GM20000 (cell line): ENCODE results near the gene FPGS.
"Not testable (repeated sequence)": the region's sequence is repeated elsewhere in the genome, so short reads cannot be mapped to it uniquely, and the experiment has no call there.

Source experiments
- DNase-seq: peaks from one replicate; pipeline ENCODE4 v3.0.0; 2012; ENCODE audit warnings: low spot score
- CTCF ChIP-seq: IDR thresholded peaks from 2 replicates; pipeline ENCODE4 v1.5.1; 2012; ENCODE audit warnings: mild to moderate bottlenecking, control low read depth; ENCODE audit errors: extremely low read depth, missing control alignments

Gene FPGS

GRCh38 chr9:127828262-127829031 is 25.8 kb downstream of the FPGS start:
- DNase-seq: no peak
- no peak for TF ChIP-seq CTCF

- no peak for TF ChIP-seq CTCF
- DNase-seq: no peak
Measured at GRCh38 chr9:127829205-127829906, 26.7 kb downstream of the FPGS start.

- no peak for DNase-seq
- TF ChIP-seq CTCF: no peak
Measured at GRCh38 chr9:127832248-127832647, 29.6 kb downstream of the FPGS start.

- no peak for DNase-seq
- no peak for TF ChIP-seq CTCF
Measured at GRCh38 chr9:127833555-127833954, 30.9 kb downstream of the FPGS start.

GRCh38 chr9:127835991-127836516 is 33.4 kb downstream of the FPGS start:
- no peak for DNase-seq
- TF ChIP-seq CTCF: no peak

- not testable (repeated sequence) for DNase-seq
Measured at GRCh38 chr9:127836561-127836960, 33.9 kb downstream of the FPGS start.

- no peak for TF ChIP-seq CTCF
- no peak for DNase-seq
Measured at GRCh38 chr9:127837346-127837745, 34.7 kb downstream of the FPGS start.
